ENCODE results near the gene FOXJ1. TPM values are rescaled to one million over a fixed set of nuclear protein-coding genes. Genes with fewer than 3 reads are reported as not detected.

FOXJ1 gene
- total RNA-seq, 4 donors from 2014 or later: 1.1 to 6.5 (median 5.7) TPM

DNA sequence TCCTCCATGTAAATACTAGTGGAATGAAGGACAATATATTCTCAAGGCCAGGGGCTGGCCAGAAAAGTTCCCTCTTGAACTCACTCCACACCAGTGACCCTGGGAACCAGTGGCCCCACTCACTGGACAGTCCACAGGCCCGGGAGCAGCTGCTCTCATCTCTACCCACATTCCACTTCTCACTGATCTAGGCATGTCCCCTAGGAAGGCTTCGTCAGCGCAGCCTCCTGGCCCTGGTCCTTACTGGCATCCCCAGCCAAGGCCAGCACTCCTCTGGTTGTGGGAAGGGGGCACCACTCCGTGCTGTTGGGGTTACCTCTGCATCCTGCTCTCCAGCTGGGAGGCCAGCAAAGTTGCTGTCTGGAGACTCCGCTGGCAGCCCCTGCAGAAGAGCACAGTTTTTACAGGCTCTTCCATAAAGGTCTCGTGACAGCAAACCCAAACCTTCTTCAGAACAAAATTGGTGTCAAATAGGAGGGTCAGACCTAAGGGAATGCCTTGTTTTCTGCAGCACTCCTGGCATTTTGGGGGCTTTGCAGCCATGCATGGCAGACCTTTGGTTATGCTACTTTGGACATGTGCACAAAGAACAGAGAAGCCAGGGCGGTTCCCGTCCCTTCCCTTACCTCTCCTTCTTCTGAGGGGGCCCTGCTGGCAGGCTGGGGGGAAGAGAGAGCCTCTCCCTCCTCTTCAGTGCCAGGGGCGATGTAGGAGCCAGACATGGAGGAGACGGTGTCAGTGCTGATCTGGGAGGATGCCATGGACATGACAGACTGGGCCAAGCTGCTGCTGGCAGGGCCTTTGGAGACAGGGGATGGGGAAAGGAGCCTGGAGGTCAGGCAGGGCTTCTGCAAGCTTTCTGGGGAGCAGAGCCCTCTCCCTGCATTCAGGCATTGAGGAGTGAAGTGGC lies 14.1 kb upstream of the FOXJ1 start:
- 88 to 92% methylated on average over 10 of the region's 10 CpGs for WGBS, 2 donors

DNA sequence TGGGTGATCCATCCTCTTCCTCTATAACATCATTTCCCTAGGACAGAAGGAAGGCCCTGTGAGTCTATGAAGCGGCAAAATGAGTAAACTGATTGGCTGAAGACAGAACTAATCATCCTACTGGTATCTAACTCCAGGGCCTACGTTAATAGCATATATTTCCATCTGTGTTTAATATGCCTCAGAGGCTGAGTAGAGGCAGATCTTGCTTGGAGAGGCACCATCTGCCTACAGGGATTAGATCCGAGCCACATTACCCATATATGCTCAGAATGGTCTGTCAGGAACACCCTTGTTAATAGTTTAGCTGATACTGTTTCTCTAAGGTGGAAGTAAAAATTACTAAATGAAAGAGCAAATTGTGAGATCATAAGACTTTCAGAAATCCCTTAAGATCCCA lies 13.2 kb upstream of the FOXJ1 start:
- Histone ChIP-seq H3K27ac (no peak overlapping the region), H3K9me3 (no peaks in the 10 kb centered on the region), H3K36me3 (no peaks in the 10 kb centered on the region), H3K4me3 (replicated peaks in 1 of 3) (no peak overlapping the region), H3K4me1 (peaks cover 0 to 10% of the 10 kb centered on the region in 2 donors), H3K27me3 (no peaks in the 10 kb centered on the region)
- intact Hi-C loops (cut with DNase I): no loop called here
- TF ChIP-seq, protein P1, sequence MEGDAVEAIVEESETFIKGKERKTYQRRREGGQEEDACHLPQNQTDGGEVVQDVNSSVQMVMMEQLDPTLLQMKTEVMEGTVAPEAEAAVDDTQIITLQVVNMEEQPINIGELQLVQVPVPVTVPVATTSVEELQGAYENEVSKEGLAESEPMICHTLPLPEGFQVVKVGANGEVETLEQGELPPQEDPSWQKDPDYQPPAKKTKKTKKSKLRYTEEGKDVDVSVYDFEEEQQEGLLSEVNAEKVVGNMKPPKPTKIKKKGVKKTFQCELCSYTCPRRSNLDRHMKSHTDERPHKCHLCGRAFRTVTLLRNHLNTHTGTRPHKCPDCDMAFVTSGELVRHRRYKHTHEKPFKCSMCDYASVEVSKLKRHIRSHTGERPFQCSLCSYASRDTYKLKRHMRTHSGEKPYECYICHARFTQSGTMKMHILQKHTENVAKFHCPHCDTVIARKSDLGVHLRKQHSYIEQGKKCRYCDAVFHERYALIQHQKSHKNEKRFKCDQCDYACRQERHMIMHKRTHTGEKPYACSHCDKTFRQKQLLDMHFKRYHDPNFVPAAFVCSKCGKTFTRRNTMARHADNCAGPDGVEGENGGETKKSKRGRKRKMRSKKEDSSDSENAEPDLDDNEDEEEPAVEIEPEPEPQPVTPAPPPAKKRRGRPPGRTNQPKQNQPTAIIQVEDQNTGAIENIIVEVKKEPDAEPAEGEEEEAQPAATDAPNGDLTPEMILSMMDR (IDR thresholded peaks at IDR 0.05): no peak
- no peak for TF ChIP-seq POLR2A (IDR thresholded peaks at IDR 0.05)
- WGBS, 2 donors: 95 to 100% methylated on average over 3 of the region's 3 CpGs
- no peak for DNase-seq

More for the DNA sequence above, 14.1 kb upstream of the FOXJ1 start:
- no peak for DNase-seq
- no peaks in the 10 kb centered on the region for H3K27me3 ChIP-seq
- H3K27ac ChIP-seq: no peak overlapping the region
- peaks cover 0 to 4% of the 10 kb centered on the region in 2 donors for H3K4me1 ChIP-seq
- no peaks in the 10 kb centered on the region for H3K9me3 ChIP-seq
- no peaks in the 10 kb centered on the region for H3K36me3 ChIP-seq
- H3K4me3 ChIP-seq (replicated peaks in 1 of 3): no peak overlapping the region
- intact Hi-C loops (cut with DNase I): no loop called here
- TF ChIP-seq POLR2A (IDR thresholded peaks at IDR 0.05): no peak
- TF ChIP-seq, protein P1 (IDR thresholded peaks at IDR 0.05): no peak

DNA sequence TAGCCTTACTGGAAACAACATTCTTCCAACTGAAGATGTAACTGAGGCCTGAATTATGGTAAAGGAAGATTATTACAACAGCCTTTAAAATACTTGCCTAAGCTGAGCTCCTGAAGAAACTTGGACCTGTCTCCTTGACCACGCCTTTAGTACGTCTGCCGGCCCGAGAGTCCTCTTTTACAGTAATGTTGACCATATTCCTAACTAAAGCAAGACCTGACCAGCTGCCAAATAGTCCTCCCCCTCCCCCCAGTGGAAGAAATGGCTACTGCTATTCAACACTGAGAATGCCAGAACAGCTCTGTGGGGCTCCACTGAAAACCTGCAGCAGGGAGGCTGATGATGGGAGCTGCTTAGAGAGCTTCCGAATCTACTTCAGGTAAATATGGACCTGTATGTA lies 12.6 kb upstream of the FOXJ1 start:
- intact Hi-C loops (cut with DNase I): no loop called here
- 81 to 82% methylated on average over 5 of the region's 5 CpGs for WGBS, 2 donors
- Histone ChIP-seq H3K36me3 (no peaks in the 10 kb centered on the region), H3K4me1 (peaks cover 0 to 10% of the 10 kb centered on the region in 2 donors), H3K4me3 (replicated peaks in 1 of 3) (no peak overlapping the region), H3K9me3 (no peaks in the 10 kb centered on the region), H3K27ac (no peak overlapping the region), H3K27me3 (no peaks in the 10 kb centered on the region)
- DNase-seq: no peak
- TF ChIP-seq, protein P1 (IDR thresholded peaks at IDR 0.05): no peak
- TF ChIP-seq POLR2A (IDR thresholded peaks at IDR 0.05): no peak

DNA sequence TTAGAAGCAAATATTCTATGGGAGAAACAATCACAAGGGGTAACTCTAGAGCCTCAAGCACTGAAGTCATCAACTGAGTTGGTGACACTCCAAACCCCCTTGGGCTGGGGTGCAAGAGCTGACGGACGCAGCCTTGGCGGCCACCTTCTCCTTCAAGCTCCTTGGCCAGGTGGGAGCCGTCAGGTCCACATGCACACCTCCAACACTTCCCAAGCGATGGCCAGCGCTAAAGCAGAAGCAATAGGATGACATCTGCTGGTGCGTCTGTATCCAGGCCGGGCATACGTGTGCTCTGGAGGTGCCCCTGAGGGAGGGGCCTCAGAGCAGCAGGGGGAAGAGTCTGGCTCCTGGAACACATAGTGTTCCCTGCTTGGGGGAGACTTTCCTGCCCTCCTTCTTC lies 12.2 kb upstream of the FOXJ1 start:
- DNase-seq: no peak
- H3K4me3 ChIP-seq (replicated peaks in 1 of 3): no peak overlapping the region
- TF ChIP-seq POLR2A (IDR thresholded peaks at IDR 0.05): no peak
- TF ChIP-seq, protein P1 (IDR thresholded peaks at IDR 0.05): no peak
- no peaks in the 10 kb centered on the region for H3K9me3 ChIP-seq
- intact Hi-C loops (cut with DNase I): no loop called here
- 81 to 84% methylated on average over 8 to 9 of the region's 9 CpGs for WGBS, 2 donors
- no peak overlapping the region for H3K27ac ChIP-seq
- peaks cover 0 to 10% of the 10 kb centered on the region in 2 donors for H3K4me1 ChIP-seq
- H3K36me3 ChIP-seq: no peaks in the 10 kb centered on the region
- no peaks in the 10 kb centered on the region for H3K27me3 ChIP-seq

DNA sequence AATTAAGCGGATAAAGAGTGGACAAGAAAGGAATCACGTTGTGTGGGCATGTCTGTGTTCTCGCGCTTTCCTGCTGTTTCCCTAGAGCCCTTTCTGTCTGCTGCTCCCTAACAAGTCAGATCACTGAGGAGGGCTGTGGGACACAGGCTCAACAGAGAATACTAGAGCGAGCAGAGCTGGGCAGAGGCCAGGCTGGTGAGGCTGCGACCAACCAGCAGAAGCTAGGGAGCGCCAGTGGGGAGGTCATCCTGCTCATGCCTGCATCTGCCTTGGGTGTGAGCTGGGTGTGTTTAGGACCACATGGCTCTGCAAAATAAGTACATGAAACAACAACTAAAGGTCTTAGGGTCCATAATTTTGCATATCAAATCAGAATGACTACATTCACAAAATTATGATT lies 11.5 kb upstream of the FOXJ1 start:
- Histone ChIP-seq H3K9me3 (no peaks in the 10 kb centered on the region), H3K27me3 (no peaks in the 10 kb centered on the region), H3K36me3 (no peaks in the 10 kb centered on the region), H3K27ac (no peak overlapping the region), H3K4me1 (peaks cover 0 to 10% of the 10 kb centered on the region in 2 donors), H3K4me3 (replicated peaks in 1 of 3) (no peak overlapping the region)
- 81 to 87% methylated on average over 7 of the region's 7 CpGs for WGBS, 2 donors
- DNase-seq: no peak
- TF ChIP-seq, protein P1 (IDR thresholded peaks at IDR 0.05): no peak
- TF ChIP-seq POLR2A (IDR thresholded peaks at IDR 0.05): no peak
- intact Hi-C loops (cut with DNase I): no loop called here

Data from thyroid gland (tissue), 4 donors.